K562 (cell line): ENCODE results near the gene COX20. TPM values are rescaled to one million over a fixed set of nuclear protein-coding genes. Genes with fewer than 3 reads are reported as not detected.

Source experiments
- ARHGAP35 ChIP-seq: fragments of 450-650 bp; IDR thresholded peaks from 2 replicates; pipeline ENCODE4 v1.6.1; 2018; ENCODE audit not compliant: partially characterized antibody
- CCAR2 ChIP-seq: fragments of 200-400 bp; formaldehyde crosslinking; IDR thresholded peaks from 2 replicates; pipeline ENCODE4 v1.6.1; 2017; ENCODE audit warnings: mild to moderate bottlenecking, low read depth, low read length
- ESRRB ChIP-seq: fragments of 250-450 bp; sonication (Bioruptor Pico); IDR thresholded peaks from 2 replicates; pipeline ENCODE4 v1.5.0; 2020; ENCODE audit warnings: mild to moderate bottlenecking, moderate library complexity, borderline replicate concordance
- L3MBTL2 ChIP-seq: fragments of 450-650 bp; IDR thresholded peaks from 2 replicates; pipeline ENCODE4 v1.6.1; 2016; ENCODE audit warnings: mild to moderate bottlenecking, moderate library complexity
- MBD2 ChIP-seq: sonication (generic); IDR thresholded peaks from 2 replicates; pipeline ENCODE4 v1.6.1; 2016; ENCODE audit warnings: low read depth, borderline replicate concordance
- NCOA4 ChIP-seq: fragments of 450-650 bp; IDR thresholded peaks from 2 replicates; pipeline ENCODE4 v1.6.1; 2018; ENCODE audit warnings: mild to moderate bottlenecking; ENCODE audit not compliant: partially characterized antibody
- NONO ChIP-seq, 2 experiments: fragments of 200-400 bp in 1 of 2; fragments of 450-650 bp in 1 of 2; formaldehyde crosslinking in 1 of 2; IDR thresholded peaks; 2 replicates each; pipeline ENCODE4 v1.6.1; 2017; ENCODE audit warnings: low read depth in 2 of 2, mild to moderate bottlenecking in 2 of 2, moderate library complexity in 2 of 2, low read length in 1 of 2
- NRF1 ChIP-seq, 2 experiments: fragments of 450-650 bp; IDR thresholded peaks in 1 of 2; conservative IDR thresholded peaks in 1 of 2; 2 replicates each; pipeline ENCODE4 v1.6.1; 2014; ENCODE audit warnings: mild to moderate bottlenecking in 2 of 2
- PHF21A ChIP-seq: fragments of 450-650 bp; IDR thresholded peaks from 2 replicates; pipeline ENCODE4 v1.6.1; 2017; ENCODE audit warnings: low read depth, borderline replicate concordance
- RAD51 ChIP-seq: fragments of 450-650 bp; IDR thresholded peaks from 2 replicates; pipeline ENCODE4 v1.7.1; 2016; ENCODE audit warnings: low read depth, mild to moderate bottlenecking, borderline replicate concordance
- SPI1 ChIP-seq: IDR thresholded peaks from 2 replicates; pipeline ENCODE4 v1.6.1; 2011; ENCODE audit warnings: low read depth, low read length, control low read depth, borderline replicate concordance
- TCFL5 ChIP-seq: fragments of 250-450 bp; sonication (Bioruptor Pico); conservative IDR thresholded peaks from 2 replicates; pipeline ENCODE4 v1.6.1; 2021; ENCODE audit warnings: mild to moderate bottlenecking, moderate library complexity, matching md5 sums
- ZFX ChIP-seq: sonication (generic); formaldehyde crosslinking; IDR thresholded peaks from 2 replicates; pipeline ENCODE4 v1.8.0; 2022; ENCODE audit warnings: mild to moderate bottlenecking, missing genetic modification reagents, moderate library complexity
- ZNF175 ChIP-seq: fragments of 200-800 bp; sonication (Bioruptor generic); IDR thresholded peaks from 2 replicates; pipeline ENCODE4 v1.6.1; 2016; ENCODE audit warnings: low read depth, mild to moderate bottlenecking, missing genetic modification characterization, missing compliant biosample characterization
- ZNF561 ChIP-seq: fragments of 450-650 bp; formaldehyde crosslinking; conservative IDR thresholded peaks from 2 replicates; pipeline ENCODE4 v1.4.0; 2020; ENCODE audit warnings: mild to moderate bottlenecking, moderate library complexity
- polyA plus RNA-seq, 8 experiments: library from polyadenylated mRNA; depleted of rRNA in 4 of 8; stranded (reverse) in 5 of 8; unstranded in 3 of 8; fragments of >200 nt; fragmentation: Nextera tagmentation in 2 of 8; fragmentation: Illumina TruSeq in 1 of 8; extraction: Ambion mirVana in 2 of 8; extraction: Trizol in 1 of 8; gene quantifications; 2 replicates each; pipeline versions ENCODE4 v1.2.1 to v1.2.3, GENCODE V29; 2011 to 2014; ENCODE audit warnings: inconsistent platforms in 1 of 8, missing spikeins in 1 of 8
- total RNA-seq, 7 experiments: library from RNA; depleted of rRNA in 6 of 7; stranded (reverse); fragments of >200 nt in 6 of 7; fragmentation: Illumina TruSeq in 2 of 7; extraction: Trizol in 2 of 7; gene quantifications; 2 replicates each; pipeline versions ENCODE4 v1.2.1 to v1.2.3, GENCODE V29; 2011 to 2021; ENCODE audit warnings: low replicate concordance in 1 of 7
- TF ChIP-seq, protein P1 (sequence below): sonication (generic); formaldehyde crosslinking; IDR thresholded peaks from 2 replicates; pipeline ENCODE4 v1.8.0; 2023; ENCODE audit warnings: missing genetic modification reagents, mild to moderate bottlenecking, borderline replicate concordance
- TF ChIP-seq, protein P2 (sequence below): fragments of 250-450 bp; sonication (Bioruptor Pico); IDR thresholded peaks from 2 replicates; pipeline ENCODE4 v1.8.0; 2021; ENCODE audit warnings: moderate library complexity, mild to moderate bottlenecking, inconsistent platforms

Gene COX20
- total and polyA plus RNA-seq, 9 of the 15 experiments (the other 6 are each of a cell fraction or from before 2014, with no cell fraction given), result 41.5 to 192 (median 84.3) TPM

DNA sequence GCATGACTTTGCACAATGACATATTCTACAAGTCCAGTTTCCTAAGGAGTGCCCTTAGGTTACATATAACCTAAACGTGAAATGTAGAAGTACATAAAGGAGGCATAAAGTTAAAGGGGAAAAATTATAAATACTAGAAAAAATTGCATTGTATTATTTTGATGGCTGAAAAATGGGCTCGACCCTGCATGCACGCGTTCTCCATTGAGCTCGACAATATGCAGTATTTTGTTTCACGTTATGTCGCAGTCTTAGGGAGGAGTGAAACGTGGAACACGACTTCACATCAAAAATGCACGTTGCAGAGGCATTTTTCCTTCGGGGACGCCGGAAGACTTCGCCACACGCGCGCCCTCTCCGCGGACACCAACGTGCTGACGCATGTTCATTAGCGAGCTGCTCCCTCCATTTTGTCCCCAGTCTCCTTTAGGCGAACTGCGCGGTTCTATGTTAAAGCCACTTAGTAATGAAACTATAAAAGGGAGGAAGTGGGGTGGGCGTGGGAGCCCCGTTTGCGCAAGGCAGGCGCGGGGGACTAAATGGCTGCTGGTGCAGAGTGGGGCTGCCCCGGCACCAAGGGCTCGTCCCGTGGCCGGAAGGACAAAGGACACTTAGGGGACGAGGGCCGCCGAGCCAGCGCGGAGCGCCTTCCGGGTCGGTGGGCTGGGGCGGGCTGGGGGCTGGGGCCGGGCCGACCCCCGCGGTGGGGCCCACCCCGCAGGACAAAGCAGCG is 749 bp upstream of the COX20 start (continued):
- TF ChIP-seq MBD2, result no peak
- TF ChIP-seq, protein P1, sequence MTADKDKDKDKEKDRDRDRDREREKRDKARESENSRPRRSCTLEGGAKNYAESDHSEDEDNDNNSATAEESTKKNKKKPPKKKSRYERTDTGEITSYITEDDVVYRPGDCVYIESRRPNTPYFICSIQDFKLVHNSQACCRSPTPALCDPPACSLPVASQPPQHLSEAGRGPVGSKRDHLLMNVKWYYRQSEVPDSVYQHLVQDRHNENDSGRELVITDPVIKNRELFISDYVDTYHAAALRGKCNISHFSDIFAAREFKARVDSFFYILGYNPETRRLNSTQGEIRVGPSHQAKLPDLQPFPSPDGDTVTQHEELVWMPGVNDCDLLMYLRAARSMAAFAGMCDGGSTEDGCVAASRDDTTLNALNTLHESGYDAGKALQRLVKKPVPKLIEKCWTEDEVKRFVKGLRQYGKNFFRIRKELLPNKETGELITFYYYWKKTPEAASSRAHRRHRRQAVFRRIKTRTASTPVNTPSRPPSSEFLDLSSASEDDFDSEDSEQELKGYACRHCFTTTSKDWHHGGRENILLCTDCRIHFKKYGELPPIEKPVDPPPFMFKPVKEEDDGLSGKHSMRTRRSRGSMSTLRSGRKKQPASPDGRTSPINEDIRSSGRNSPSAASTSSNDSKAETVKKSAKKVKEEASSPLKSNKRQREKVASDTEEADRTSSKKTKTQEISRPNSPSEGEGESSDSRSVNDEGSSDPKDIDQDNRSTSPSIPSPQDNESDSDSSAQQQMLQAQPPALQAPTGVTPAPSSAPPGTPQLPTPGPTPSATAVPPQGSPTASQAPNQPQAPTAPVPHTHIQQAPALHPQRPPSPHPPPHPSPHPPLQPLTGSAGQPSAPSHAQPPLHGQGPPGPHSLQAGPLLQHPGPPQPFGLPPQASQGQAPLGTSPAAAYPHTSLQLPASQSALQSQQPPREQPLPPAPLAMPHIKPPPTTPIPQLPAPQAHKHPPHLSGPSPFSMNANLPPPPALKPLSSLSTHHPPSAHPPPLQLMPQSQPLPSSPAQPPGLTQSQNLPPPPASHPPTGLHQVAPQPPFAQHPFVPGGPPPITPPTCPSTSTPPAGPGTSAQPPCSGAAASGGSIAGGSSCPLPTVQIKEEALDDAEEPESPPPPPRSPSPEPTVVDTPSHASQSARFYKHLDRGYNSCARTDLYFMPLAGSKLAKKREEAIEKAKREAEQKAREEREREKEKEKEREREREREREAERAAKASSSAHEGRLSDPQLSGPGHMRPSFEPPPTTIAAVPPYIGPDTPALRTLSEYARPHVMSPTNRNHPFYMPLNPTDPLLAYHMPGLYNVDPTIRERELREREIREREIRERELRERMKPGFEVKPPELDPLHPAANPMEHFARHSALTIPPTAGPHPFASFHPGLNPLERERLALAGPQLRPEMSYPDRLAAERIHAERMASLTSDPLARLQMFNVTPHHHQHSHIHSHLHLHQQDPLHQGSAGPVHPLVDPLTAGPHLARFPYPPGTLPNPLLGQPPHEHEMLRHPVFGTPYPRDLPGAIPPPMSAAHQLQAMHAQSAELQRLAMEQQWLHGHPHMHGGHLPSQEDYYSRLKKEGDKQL (CRISPR knock-in tag), result no peak
- TF ChIP-seq NONO (IDR thresholded peaks at IDR 0.05; ENCODE audit: low read depth in 2 of 2, low read length in 1 of 2), result peak in 1 of 2 experiments; percentile 84; a peak in 2 of 4 replicates
- no peak for TF ChIP-seq ESRRB (CRISPR knock-in tag)
- TF ChIP-seq ZNF175 (CRISPR knock-in tag), result 0 out of 2 replicates have a peak, but pooled peaks have one; percentile 12
- no peak for TF ChIP-seq NCOA4
- no peak for TF ChIP-seq ZNF561
- no peak for TF ChIP-seq PHF21A
- peak; percentile 95 for TF ChIP-seq SPI1
- peak; percentile 95 for TF ChIP-seq L3MBTL2
- TF ChIP-seq, protein P2, sequence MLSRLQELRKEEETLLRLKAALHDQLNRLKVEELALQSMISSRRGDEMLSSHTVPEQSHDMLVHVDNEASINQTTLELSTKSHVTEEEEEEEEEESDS (CRISPR knock-in tag), result no peak
- no peak; the same call in 1 of the 2 replicates for TF ChIP-seq TCFL5 (CRISPR knock-in tag)
- TF ChIP-seq NRF1 (conservative IDR thresholded peaks at IDR 0.05 in 1 of 2, IDR thresholded peaks at IDR 0.05 in 1 of 2), result peak; percentile 77 to 84
- TF ChIP-seq RAD51, result no peak
- no peak for TF ChIP-seq CCAR2
- TF ChIP-seq ARHGAP35, result no peak
- peak; percentile 64 for TF ChIP-seq ZFX (CRISPR knock-in tag)
